GM18498 (cell line): ENCODE measurements around the gene PIGS.
A peak's percentile ranks its signal among the peaks of the same experiment; 100 is the strongest.
"Not testable (repeated sequence)": the region's sequence is repeated elsewhere in the genome, so short reads cannot be mapped to it uniquely, and the experiment has no call there.

Experiments
- ATAC-seq: cut with Tn5 transposase; IDR thresholded peaks from one replicate; pipeline ENCODE4 v1.9.1; 2021; ENCODE audit warnings: mild to moderate bottlenecking, moderate library complexity; ENCODE audit not compliant: unreplicated experiment

Gene PIGS

DNA sequence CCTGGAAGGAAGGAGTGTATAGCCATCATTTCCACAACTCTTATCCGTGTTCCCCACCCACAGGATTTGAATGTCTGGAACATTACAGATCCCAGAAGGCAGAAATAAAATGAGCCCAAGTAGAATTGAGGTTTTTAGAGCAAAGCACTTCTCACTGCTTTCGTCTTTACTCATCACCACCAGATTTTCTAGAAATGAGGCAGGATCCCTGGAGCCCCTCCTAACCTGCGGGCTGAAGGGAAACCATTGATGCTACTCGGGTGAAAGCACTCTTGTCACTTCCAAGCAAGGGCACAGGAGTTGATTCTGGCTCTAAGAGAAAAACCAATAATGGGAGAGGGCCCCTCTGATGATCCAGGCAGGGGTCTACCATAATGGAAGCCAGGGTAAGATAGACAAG, 8.2 kb upstream of the PIGS start:
- ATAC-seq = no peak

DNA sequence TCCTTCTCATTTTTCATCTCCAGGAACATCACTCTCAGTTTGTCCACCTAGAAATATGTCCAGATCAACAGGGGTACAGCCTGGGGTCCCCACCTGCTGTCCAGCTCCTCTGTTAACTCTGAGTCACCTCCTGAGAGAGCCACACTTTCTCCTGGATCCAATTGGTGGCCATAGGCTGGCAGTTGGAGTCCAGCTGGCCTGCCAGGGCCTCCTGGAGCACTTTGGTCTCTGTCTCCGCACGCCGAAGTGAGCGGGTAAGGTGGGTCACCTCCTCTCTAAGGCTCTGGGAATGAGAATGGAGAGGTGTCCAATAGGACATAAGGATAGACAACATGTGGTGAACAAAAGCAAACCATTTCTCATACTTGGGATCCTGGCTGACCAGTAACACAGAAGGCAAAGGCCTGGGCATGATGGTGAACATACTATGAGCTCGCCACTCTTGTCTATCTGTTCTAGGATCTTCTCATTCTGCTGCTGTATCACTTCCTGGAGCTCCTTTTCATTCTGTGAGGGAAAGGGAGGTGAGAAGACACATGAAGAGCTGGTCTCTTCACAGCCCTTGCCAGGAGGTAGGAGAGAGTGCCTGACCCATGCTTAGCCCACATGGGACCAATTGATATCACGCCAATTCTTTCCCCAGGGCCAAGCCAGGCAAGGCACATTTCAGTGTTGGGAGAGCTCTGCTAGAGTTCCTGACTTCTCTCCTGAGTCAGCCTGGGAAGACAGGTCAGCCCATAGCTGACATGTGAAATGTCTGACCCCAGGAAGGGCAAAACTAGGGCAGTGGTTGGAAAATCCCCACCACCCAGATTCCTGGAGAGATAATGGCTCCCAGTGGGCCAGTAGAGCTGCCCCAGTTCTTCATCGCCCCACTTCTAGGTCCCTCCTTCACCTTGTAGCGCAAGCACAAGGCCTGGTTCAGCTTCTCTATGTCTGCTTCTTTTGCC, 7.2 kb upstream of the PIGS start:
- no peak for ATAC-seq

DNA sequence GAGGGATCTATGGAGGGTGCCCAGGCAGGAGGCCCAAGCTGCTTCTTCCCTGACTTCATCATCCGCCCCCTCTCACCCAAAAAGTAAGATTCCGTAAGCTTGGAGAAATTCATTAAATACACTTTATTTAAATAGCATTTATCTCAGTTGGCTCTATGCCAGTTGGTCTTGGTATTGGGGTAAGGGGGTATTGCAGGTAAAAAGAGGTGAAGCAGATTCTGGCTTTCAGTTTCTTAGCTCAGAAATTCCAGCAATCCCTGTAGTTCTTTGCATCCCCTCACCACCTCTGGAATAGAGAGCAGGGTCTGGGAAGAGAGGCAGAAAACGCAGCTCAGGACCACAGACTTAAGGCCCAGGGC, 6.1 kb upstream of the PIGS start:
- ATAC-seq = no peak

DNA sequence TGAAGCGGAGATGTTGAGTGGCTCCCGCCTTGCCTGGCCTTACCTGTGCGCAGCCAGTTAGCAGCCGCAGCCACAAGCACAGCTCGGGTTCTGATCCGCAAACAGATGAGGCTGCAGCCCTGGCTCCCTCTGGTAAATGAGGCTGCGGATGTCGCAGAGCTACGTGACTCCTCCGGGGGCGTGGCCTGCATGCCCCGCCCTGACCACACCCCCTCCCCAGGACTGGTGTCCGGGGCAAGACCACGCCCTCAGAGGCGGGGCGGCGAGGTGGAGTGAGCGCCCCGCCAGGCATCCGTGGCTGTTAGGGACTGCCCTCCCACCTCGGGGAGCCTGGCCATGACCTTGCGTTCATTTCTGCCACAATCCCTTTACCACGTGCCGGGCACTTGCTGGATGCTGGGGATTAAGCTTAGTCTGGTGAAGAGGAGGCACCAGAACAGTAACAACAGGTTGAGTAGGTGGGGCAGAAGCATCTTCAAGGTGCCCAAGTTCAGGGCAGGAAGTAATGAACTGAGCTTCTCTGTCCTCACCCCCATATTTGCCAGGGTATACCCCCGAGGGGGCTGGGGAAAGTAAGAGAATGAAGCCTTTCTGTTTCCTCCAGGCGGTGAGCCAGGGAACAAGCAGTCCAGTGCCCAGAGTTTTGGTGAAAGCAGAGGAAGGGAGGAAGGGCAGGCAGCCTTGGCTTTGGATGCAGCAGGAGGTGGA, 5.6 kb upstream of the PIGS start, which contains the start of gene ALDOC:
Gene ALDOC, minus strand, starts transcription at position 138 of the 708 bp plus-strand sequence. CDS start 1,363 bp downstream, outside the sequence.
- ATAC-seq = peak; percentile 91

DNA sequence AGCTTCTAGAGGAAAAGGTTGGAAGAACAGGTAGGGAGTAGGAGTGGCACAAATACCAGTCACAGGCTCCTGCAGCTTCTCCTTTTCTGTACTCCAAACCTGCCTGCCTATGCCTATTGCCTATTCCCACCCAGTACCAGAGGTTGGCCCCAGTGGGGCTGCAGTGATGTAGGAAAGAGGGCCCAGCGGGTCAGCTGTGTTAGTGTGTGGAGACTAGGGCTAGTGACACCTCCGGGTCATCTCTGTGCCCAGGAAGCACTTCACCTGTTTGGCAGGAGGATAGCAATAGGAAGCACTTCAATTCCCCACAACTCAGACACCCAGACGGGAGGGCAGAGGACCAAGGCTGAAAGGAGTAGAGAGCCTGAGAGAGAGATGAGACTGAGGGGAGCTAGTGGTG, 4.7 kb upstream of the PIGS start:
- not testable (repeated sequence) for ATAC-seq

DNA sequence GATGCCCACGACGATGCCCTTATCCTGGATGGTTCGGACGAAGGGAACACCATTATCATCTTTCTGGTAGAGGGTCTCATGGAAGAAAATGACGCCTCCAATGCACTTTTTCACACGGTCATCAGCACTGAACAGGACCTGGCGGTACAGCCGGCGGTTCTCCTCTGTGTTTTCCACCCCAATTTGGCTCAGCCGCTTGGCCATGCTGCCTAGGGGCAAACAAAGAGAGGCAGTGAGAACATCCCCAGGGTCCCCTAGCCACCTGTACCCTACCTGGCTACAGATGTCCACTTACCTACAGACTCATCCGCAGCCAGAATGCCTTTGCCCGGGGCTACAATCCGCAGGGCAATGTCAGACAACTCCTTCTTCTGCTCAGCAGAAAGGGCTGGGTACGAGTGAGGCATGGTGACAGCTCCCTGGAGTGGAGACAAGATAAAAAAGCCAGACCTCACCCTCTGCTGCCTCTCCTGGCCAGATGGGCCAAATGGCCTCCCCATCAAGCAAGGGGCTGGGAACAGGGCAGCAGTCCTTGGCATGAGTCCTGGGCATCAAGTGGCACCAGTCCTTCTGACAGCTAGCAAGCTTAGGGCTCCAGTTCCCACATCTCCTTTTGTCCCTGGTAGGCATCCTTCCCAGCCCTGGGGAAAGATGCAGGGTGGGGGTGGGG, 3.9 kb upstream of the PIGS start:
- no peak for ATAC-seq

DNA sequence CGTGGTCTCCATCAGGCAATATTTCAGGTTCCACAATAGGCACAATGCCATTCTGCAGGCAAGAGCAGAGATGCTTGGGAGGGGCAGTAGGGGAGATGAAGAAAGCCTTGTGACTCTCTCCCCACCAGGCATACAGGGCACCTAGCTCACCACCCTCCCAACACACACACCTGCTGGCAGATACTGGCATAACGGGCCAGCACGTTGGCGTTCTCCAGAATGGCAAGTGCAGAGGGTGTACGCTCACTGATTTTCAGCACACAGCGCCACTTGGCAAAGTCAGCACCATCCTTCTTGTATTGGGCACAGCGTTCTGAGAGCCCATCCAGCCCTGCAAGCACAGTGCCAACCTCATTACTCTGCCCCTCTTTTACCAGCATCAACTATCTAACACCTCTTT, 3.2 kb upstream of the PIGS start:
- no peak for ATAC-seq

DNA sequence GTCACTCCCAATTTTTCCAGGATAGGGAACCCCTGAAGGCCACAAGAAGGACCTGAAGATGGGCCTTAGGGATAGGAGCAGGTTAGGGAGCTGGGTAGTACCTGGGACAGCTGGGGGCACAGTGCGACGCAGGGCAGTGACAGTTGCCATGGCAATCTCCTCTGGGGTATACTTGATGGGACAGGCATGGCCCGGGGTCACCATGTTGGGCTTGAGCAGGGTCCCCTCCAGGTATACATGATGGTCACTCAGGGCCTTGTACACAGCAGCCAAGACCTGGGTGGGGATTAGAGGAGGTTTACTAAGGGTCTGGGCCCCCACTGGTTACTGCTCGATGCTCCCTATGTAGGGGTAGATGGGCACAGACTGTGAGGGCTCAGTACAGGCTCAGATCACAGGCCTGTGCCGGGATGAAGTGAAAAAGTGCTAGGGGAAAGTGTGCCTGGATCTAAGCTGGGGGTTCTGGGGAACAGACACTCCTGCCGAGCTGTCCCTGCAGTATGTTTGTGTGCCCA, 2.7 kb upstream of the PIGS start:
- no peak for ATAC-seq

DNA sequence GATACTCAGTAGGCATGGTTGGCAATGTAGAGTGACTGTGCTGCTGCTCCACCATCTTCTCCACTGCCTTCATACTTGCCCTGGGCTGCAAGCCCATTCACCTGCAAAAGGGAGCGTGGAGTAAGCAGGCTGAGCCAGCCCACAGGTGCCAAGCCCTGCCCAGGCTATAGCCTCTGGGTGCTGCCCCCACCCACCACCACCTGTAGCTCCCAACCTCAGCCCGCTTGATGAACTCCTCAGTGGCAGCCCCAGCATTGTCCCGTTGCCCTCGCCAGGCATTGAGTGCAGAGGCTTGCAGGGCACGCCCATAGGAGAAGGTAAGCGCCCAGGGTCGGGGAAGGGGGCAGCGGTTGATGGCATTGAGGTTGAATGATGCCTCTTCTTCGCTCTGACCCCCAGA, 2.2 kb upstream of the PIGS start:
- ATAC-seq = no peak

DNA sequence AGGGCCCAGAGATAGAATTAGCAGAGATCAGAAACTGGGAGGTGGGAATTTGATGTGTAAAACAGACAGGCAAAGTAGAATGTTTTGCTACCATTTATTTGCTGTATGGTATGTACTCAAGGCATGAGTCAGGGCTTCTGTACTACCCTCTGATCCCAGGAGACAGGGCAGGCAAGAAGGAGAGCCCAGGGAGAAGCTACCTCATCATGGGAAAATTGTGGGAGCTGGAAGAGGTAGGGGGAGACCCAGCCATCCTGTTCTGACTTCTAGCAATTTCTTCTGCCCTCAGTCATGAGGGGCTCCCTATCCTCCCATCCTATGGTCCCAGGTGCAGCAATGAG, 1.7 kb upstream of the PIGS start:
- no peak for ATAC-seq

DNA sequence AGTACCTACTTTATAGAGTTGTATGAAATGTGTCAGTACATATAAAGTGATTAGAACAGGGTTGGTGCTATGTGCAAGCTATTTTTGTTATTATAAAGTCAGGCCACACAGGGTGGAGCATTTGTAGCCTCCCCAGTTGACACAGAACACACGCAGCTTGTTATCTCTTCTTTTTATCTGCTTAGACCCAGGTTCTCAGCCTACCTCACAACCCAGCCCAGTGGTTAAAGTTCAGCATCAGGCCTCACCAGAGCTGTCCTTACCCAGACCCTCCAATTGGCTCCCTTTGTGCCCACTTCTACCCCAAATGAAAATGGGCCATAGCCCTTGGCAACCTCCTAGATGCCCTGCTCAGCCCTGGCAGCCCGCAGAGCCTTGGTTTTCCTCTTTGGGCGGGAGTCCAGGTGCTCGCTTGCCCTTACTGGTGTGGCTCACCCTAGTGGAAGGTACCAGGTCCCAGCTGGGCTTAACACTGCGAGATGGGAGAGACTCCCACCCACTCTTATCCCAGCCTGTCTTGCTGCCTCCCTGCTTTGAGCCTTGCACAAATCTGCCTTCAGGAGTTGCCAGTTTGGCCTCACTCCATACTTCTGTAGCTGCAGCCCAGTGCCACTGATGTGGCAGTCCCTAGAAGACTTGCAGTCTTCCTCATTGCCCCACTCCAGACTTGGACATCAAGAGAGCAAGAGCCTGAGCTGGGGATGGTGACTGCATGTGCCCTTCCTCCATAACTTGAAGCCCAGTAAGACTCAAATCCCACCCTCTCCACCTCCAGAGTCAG, 1.1 kb upstream of the PIGS start:
- no peak for ATAC-seq

DNA sequence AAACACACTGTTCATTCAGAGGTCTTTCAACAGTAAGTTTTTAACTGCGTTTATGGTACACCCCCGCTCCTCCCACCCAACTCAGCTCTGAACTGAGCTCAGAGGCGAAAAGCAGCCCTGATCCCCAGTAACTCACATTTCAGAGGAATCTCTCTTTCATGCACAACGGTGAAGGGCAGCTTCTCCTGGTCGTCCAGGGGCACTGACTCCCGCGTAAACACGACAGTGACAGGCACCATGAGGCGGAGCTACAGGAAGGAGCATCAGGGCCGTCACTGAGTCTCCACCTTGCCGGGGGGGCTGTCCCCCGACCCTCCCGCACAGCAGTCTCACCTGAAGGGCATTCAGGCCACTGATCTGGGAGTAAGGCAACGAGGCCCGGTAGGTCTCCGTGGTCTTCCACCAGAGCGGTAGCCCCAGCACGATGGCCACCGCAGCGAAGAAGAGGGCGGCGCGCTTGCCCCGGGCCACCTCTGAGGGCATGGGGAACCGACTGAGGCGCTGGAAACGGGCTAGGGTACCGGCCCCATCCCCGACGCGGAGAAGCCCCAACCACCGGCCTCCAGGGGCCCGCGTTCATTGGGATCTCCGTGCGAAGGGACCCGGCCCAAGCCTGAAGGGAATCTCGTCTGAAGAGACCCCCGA, 486 bp downstream of the PIGS start:
- ATAC-seq = peak; percentile 39

DNA sequence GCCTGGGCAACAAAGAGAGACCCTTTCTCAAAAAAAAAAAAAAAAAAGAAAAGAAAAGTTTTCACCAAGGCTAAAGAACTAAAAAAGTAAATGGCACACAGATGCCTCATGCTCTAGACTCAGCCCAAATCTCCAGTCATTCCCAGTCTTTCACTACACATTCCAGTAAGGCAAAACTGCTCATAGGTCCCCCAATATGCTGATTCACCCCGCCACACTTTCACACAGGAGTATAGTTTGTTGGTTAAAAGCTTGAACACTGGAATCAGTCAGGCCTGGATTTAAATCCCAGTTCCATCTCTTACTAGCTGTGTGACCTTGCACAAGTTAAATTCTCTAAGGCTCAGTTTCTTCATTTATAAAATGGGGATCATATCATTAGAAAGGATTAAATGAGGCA, 1.9 kb downstream of the PIGS start:
- no peak for ATAC-seq

DNA sequence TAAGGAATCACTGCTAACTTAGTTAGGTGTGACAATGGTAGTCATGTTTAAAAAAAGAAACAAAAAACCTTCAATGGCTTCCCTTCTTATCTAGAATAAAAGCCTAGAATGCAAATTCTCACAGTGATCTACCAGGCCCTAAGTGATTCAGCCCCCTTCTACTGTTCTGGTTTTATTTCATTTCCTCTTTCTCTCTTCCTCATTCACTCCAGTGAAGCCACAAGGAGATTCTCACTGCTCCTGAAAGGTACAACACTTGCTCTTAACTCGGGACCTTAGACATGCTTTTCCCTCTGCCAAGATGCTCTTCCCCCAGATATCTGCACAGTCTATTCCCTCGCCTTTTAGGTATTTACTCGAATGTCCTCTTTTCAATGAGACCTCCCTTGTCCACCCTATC, 3.7 kb downstream of the PIGS start:
- no peak for ATAC-seq

DNA sequence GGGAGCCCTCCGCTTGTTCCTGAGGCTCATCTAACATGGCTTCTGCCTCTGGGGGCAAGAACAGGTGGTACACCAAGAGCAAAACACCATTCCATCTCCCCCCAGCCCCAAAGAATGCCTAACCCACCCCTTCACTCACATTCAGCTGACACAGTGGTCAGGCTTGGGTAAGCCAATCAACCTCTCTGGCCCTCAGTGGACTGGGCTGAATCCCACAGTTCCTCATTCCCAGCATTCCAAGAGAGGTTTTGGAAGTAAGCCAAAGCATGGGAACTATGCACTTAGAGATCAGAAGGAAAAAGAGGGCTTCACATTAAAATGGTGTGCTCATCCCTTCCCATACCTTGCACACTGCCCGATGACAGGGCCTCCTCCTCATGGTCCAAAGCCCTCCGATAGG, 7.8 kb downstream of the PIGS start:
- no peak for ATAC-seq

DNA sequence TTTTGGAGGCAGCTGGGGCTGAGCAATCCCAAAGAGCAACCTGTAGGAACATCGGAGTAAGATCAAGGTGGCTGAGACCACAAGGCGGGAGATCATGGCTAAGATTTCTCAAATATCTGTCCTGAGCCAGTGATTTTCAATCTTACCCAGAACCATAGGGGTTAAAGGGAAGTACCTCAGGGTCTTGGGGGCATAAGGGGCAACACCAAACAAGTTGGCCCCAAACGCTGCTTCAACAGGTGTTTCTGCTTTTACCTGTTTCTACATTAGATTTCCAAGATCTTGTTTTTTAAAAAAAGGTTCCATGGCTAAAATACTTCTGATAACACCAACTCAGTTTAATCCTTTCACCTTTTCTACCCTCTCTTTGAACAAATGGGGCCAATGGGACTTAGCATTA, 16.3 kb downstream of the PIGS start:
- ATAC-seq = no peak

DNA sequence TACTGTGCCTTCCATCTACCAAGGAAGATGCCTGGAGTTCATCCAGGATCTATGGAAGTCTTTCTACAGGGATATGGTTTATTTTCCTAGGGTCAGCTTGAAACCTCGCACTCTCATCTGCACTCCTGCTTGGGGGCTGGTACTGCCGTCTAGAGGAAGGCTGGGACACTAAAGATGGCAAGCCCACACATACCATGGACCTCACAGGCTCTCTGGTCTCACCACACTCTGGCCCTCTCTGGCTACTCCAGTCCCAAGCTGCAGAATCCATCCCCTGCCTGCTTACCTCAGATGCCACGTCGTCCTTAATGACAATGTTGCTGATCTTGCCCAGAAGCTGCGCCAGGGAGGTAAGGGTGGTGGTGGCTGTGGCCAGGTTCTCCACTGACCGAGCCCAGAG, 16.8 kb downstream of the PIGS start:
- ATAC-seq = no peak

DNA sequence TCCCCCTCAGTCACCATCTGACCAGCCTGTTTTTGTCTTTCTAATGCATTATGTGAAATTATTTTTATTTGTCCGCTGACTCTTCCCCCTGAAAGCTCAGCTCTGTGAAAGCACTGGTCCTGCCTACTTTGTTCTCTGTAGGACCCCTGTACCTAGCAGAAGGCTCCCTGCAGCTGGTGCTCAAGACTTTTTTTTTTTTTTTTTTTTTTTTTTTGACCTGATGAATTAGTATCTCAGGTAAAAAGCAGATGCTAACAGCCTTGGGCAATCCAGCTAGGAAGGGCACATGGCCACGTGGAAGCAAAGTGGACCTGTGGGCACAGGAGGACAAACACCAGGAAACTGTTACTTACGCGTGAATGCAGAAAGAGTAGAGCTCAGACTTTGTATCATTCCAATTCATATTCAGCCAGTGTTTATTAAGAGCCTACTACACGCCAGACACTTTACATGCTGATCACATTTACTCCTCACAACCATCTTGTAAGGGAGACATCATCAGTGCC, 18.3 kb downstream of the PIGS start:
- ATAC-seq = no peak

DNA sequence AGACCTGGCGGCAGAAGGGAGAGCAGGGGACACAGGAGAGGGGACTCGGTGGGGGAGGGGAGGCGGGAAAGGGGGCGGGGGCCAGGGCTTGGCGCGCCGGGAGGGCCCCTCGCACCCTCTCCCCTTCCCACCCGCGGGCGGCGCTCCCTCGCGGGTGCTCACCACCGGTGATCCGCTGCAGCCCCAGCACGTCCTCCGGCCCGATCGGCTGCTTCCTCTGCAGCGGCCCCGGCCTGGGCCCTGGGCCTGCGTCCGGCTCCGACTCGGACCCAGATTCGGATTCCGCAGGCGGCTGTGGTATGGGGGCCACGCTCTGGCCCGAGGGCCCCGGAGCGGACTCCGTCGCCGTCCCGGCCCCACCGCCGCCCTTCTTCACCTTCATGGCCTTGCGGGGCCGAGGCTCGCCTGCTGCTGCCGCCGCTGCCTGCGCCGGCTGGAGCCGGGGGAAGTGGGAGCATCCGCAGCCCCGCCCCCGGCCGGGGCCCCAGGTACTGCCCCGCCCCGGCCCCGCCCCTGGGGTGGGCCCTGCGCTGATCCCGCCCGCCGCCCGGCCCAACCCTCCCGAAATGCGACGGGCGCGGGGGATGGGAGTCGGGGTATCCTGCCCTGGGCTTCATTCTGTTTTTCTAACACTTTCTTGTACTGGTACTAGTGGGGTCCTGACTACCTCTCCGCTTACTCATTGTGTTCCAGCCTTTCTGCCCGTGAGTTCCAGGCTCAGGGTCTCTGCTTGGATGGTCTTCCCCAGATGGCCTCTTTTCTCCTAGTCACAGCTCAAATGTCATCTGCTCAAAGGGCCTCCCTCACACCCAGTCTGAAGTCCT, 18.9 kb downstream of the PIGS start, which contains the start of gene UNC119:
Gene UNC119, minus strand, starts transcription at position 449 of the 824 bp plus-strand sequence. Its CDS starts 67 bp downstream, at position 382.
- ATAC-seq = peak; percentile 74
